GM20000 (cell line): ENCODE results near the gene TM4SF20.
"Not testable (repeated sequence)": the region's sequence is repeated elsewhere in the genome, so short reads cannot be mapped to it uniquely, and the experiment has no call there.

ENCODE experiments used
- DNase-seq: peaks from one replicate; pipeline ENCODE4 v3.0.0; 2012; ENCODE audit warnings: low spot score
- CTCF ChIP-seq: IDR thresholded peaks from 2 replicates; pipeline ENCODE4 v1.5.1; 2012; ENCODE audit warnings: mild to moderate bottlenecking, control low read depth; ENCODE audit errors: extremely low read depth, missing control alignments

The TM4SF20 gene

GRCh38 chr2:227397562-227397961 is 18.5 kb upstream of the TM4SF20 start:
- DNase-seq: no peak
- TF ChIP-seq CTCF: no peak

- TF ChIP-seq CTCF: no peak
- no peak for DNase-seq
Measured at GRCh38 chr2:227395556-227395955, 16.4 kb upstream of the TM4SF20 start.

- no peak for DNase-seq
- no peak for TF ChIP-seq CTCF
Measured at GRCh38 chr2:227394401-227394800, 15.3 kb upstream of the TM4SF20 start.

GRCh38 chr2:227390468-227391256 is 11.6 kb upstream of the TM4SF20 start:
- no peak for TF ChIP-seq CTCF
- DNase-seq: no peak

- DNase-seq: no peak
- no peak for TF ChIP-seq CTCF
Measured at GRCh38 chr2:227389661-227390060, 10.6 kb upstream of the TM4SF20 start.

GRCh38 chr2:227389231-227389630 is 10.1 kb upstream of the TM4SF20 start:
- DNase-seq: no peak
- no peak for TF ChIP-seq CTCF

GRCh38 chr2:227388537-227389011 is 9.5 kb upstream of the TM4SF20 start:
- TF ChIP-seq CTCF: no peak
- DNase-seq: no peak

GRCh38 chr2:227387583-227387982 is 8.5 kb upstream of the TM4SF20 start, which contains the start of gene SCYGR1:
Gene SCYGR1, minus strand, starts transcription at chr2:227387949. Its CDS starts 0 bp downstream, at chr2:227387949.
- not testable (repeated sequence) for DNase-seq
